Naive B cell (primary cell): ENCODE measurements around the gene TAX1BP3. TPM values are rescaled to one million over a fixed set of nuclear protein-coding genes. Genes with fewer than 3 reads are reported as not detected.
A peak's percentile ranks its signal among the peaks of the same experiment; 100 is the strongest.
"Not testable (repeated sequence)": the region's sequence is repeated elsewhere in the genome, so short reads cannot be mapped to it uniquely, and the experiment has no call there.

Experiments used
- ATAC-seq, 2 donors: fragments of 150-1000 bp; cut with Tn5 transposase; 2 replicates each; pipeline ENCODE4 v1.10.0; 2021; ENCODE audit warnings: low read depth in 2 of 2, mild to moderate bottlenecking in 2 of 2, moderate library complexity in 2 of 2
- DNase-seq: peaks from one replicate; pipeline ENCODE4 v3.0.0; 2022
- H3K27ac Mint-ChIP-seq, 6 donors: one replicate each; pipeline ENCODE4 v1.8.0; 2020 to 2022; ENCODE audit warnings: mild to moderate bottlenecking in 6 of 6, mixed read lengths in 6 of 6, moderate library complexity in 5 of 6, inconsistent platforms in 2 of 6
- H3K27me3 Mint-ChIP-seq, 3 donors: one replicate each; pipeline ENCODE4 v1.8.0; 2021 to 2022; ENCODE audit warnings: mixed read lengths in 3 of 3, mild to moderate bottlenecking in 1 of 3
- H3K36me3 Mint-ChIP-seq, 2 donors: one replicate each; pipeline ENCODE4 v1.8.0; 2020 to 2022; ENCODE audit warnings: mixed read lengths in 2 of 2, inconsistent platforms in 1 of 2, mild to moderate bottlenecking in 1 of 2
- H3K4me1 Mint-ChIP-seq, 3 donors: one replicate each; pipeline ENCODE4 v1.8.0; 2020 to 2022; ENCODE audit warnings: mixed read lengths in 3 of 3, inconsistent platforms in 1 of 3, mild to moderate bottlenecking in 1 of 3, moderate library complexity in 1 of 3
- H3K4me3 Mint-ChIP-seq, 8 donors: one replicate each; pipeline ENCODE4 v1.8.0; 2020 to 2022; ENCODE audit warnings: mild to moderate bottlenecking in 8 of 8, mixed read lengths in 8 of 8, moderate library complexity in 8 of 8, inconsistent platforms in 2 of 8
- H3K9me3 Mint-ChIP-seq, 7 donors: one replicate each; pipeline ENCODE4 v1.8.0; 2020 to 2022; ENCODE audit warnings: mixed read lengths in 7 of 7, mild to moderate bottlenecking in 5 of 7, inconsistent platforms in 2 of 7, moderate library complexity in 1 of 7
- polyA plus RNA-seq, 6 donors: library from polyadenylated mRNA; unstranded; fragments of 300-500 nt; fragmentation: Illumina TruSeq; gene quantifications; one replicate each; pipeline ENCODE4 v1.2.3, GENCODE V29; 2021; ENCODE audit warnings: low read depth in 6 of 6

The TAX1BP3 gene, protein sequence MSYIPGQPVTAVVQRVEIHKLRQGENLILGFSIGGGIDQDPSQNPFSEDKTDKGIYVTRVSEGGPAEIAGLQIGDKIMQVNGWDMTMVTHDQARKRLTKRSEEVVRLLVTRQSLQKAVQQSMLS
- 10 to 100 TPM; 37.1 to 56.5 (median 45.1) TPM for polyA plus RNA-seq

DNA sequence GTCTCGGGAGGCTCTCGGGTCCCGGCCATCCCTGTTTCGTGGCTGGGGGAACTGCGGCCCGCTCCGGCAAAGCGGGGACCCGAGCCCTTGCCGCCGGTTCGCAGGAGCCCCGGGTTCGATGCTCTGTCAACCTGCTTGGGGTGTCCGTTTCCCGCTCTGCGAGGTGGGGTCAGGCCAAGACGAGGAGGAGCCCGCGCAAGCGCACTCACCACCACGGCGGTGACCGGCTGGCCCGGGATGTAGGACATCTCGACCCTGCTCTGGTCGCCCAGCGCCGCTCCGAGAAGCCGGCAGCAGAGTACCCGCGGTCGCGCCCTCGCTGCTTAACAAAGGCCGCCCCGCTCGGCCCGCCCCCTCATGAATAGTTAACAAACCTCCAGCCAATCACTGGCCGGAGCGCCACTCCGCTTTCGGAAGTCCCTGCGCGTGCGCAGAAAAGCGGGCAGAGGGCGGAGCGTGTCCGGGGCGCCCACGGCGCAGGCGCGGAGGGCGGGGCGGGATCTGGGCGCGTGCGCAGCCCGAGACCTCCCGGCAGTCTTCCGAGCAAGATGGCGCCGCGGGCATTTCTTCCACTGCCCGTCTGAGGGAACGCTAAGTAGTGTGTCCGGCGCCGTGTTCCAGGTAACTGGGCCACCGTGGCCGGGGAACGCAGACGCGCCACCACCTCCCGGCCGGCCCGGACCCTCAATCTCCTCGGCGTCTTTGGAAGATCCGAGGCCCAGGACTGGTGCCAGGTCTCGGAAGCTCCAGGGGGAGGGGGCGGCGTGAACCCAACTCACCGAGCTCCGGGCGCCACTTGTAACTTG is at the start of gene TAX1BP3, which contains the start of gene EMC6:
Gene TAX1BP3, minus strand, starts transcription at position 300 of the 806 bp plus-strand sequence. Its CDS starts 52 bp downstream, at position 248.
Gene EMC6, plus strand, starts transcription at position 534 of the 806 bp plus-strand sequence. CDS start 335 bp downstream, outside the sequence.
- no peaks in the 10 kb centered on the region for H3K9me3 Mint-ChIP-seq
- peak; percentile 100 for DNase-seq
- peak; percentile 92 to 95 for ATAC-seq
- H3K27me3 Mint-ChIP-seq, result no peaks in the 10 kb centered on the region
- peak within 1 kb of the TSS; percentile 84 to 96 (median 93) for H3K27ac Mint-ChIP-seq
- no peaks in the 10 kb centered on the region for H3K36me3 Mint-ChIP-seq
- H3K4me1 Mint-ChIP-seq, result peaks cover 20 to 41% (median 40%) of the 10 kb centered on the region in 3 donors
- H3K4me3 Mint-ChIP-seq, result peak within 1 kb of the TSS; percentile 91 to 98 (median 94)

DNA sequence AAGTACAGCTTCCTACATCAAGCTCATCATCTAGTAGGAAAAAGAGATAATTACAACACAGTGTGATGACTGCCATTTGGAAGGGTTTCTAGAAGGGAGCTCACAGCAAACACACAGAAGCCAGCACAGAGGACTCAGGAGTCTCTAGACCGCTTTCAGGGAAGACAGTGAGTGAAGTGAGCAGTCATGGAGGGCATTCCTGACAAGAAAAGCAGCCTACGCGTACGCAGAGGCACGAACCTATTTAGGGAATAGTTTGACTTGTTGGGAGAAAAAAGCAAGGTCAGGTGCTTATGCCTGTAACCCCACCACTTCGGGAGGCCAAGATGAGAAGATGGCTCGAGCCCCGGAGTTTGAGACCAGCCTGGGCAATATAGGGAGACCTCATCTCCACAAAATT is 46.9 kb upstream of the TAX1BP3 start:
- Mint-ChIP-seq H3K9me3 (no peaks in the 10 kb centered on the region), H3K4me3 (peak overlapping the region in 3 of 8 donors; percentile 14 to 59 (median 40)), H3K4me1 (peaks cover 40 to 69% (median 67%) of the 10 kb centered on the region in 3 donors), H3K36me3 (peaks cover 14 to 30% of the 10 kb centered on the region in 2 donors), H3K27ac (peak overlapping the region in 1 of 6 donors; percentile 28), H3K27me3 (no peaks in the 10 kb centered on the region)
- no peak for DNase-seq
- ATAC-seq, result no peak

DNA sequence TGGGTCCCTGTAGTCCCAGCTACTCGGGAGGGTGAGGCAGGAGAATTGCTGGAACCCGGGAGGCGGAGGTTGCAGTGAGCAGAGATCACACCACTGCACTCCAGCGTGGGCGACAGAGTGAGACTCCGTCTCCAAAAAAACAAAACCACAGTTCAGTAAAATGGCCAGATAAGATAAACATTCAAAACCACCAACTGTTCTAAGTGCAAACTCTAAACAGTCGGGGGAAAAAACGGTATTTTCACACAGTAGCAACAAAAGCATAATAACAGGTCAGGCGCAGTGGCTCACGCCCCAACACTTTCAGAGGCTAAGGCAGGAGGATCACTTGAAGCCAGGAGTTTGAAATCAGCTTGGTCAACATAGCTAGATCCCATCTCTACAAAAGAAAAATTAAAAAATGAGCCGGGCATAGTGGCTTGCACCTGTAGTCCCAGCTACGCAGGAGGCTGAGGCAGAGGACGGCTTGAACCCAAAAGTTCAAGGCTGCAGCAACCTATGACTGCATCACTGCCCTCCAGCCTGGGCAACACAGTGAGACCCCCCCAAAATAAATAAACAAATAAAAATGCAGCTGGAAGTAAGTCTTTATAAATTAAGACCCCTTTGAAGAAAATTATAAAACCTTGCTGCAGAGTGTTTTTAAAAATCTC is 44.6 kb upstream of the TAX1BP3 start:
- peak overlapping the region; percentile 15 to 84 (median 60) for H3K4me3 Mint-ChIP-seq
- H3K36me3 Mint-ChIP-seq, result peaks cover 14 to 23% of the 10 kb centered on the region in 2 donors
- no peaks in the 10 kb centered on the region for H3K9me3 Mint-ChIP-seq
- peaks cover 44 to 73% (median 72%) of the 10 kb centered on the region in 3 donors for H3K4me1 Mint-ChIP-seq
- ATAC-seq (no peak), DNase-seq (no peak)
- peak overlapping the region in 4 of 6 donors; percentile 71 to 97 (median 86) for H3K27ac Mint-ChIP-seq
- no peaks in the 10 kb centered on the region for H3K27me3 Mint-ChIP-seq

DNA sequence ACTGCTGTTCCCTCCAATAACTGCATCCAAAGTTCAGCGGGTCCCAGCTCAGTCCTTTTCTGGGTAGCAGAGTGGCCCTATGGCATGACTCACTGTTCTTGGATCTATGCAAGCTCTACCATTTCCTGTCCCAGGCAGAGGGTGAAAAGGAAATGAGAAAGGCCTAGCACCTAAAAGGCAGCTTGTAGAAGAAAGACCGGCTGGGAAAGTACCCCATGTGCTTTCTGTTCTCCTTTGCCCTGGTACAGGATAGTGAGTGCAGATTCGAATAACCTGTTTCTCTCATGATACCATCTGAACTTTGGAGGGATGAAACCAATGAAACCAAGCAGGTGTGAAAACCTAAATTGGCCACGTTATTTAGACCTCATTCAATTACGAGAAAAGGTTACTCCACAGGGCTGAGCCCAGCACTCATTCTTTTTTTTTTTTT is 42.6 kb upstream of the TAX1BP3 start:
- peaks cover 5 to 9% of the 10 kb centered on the region in 2 donors for H3K36me3 Mint-ChIP-seq

DNA sequence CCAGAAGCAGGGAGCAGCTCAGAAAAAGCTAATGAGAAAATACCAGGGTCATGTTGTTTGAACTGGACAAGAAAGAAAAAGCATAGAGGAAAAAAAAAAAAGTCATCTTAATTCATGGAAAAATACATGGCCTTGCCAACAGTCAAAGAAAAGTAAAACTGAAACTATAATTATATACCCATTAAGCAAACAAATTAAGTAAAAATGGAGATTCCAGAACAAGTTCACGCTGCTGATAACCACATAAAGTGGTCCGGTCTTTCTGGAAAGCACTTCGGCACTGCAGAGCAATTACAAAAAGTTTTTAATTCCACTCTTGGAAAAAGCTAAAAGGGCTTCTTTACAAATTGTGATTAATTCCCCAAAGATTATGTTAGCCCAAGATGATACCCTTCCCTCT is 40.0 kb upstream of the TAX1BP3 start:
- no peak for DNase-seq
- Mint-ChIP-seq H3K27me3 (no peaks in the 10 kb centered on the region), H3K4me3 (peak overlapping the region in 6 of 8 donors; percentile 15 to 73 (median 44)), H3K4me1 (peaks cover 39 to 80% (median 61%) of the 10 kb centered on the region in 3 donors), H3K9me3 (no peaks in the 10 kb centered on the region), H3K36me3 (no peaks in the 10 kb centered on the region), H3K27ac (peak overlapping the region in 1 of 6 donors; percentile 53)
- no peak for ATAC-seq

More for the DNA sequence above, 42.6 kb upstream of the TAX1BP3 start:
- Mint-ChIP-seq H3K4me3 (peak overlapping the region; percentile 70 to 91 (median 89)), H3K4me1 (peaks cover 41 to 67% (median 54%) of the 10 kb centered on the region in 3 donors), H3K27me3 (no peaks in the 10 kb centered on the region), H3K9me3 (no peaks in the 10 kb centered on the region), H3K27ac (peak overlapping the region; percentile 86 to 99 (median 94))
- ATAC-seq (peak; percentile 94), DNase-seq (peak; percentile 91)

DNA sequence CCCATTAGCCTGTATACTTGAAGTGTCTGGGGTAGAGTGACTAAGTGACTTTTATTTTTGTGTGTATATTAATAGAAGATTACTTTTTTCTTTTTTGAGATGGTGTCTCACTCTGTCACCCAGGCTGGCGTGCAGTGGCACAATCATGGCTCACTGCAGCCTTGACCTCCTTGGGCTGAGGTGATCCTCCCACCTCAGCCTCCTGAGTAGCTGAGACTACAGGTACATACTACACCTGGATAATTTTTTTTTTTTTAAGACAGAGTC is 37.3 kb upstream of the TAX1BP3 start:
- ATAC-seq, H3K36me3 Mint-ChIP-seq, H3K27me3 Mint-ChIP-seq, DNase-seq, H3K27ac Mint-ChIP-seq, H3K9me3 Mint-ChIP-seq: not testable (repeated sequence)
- Mint-ChIP-seq H3K4me1 (peaks cover 25 to 75% (median 48%) of the 10 kb centered on the region in 3 donors), H3K4me3 (peak overlapping the region in 1 of 8 donors; percentile 30)

DNA sequence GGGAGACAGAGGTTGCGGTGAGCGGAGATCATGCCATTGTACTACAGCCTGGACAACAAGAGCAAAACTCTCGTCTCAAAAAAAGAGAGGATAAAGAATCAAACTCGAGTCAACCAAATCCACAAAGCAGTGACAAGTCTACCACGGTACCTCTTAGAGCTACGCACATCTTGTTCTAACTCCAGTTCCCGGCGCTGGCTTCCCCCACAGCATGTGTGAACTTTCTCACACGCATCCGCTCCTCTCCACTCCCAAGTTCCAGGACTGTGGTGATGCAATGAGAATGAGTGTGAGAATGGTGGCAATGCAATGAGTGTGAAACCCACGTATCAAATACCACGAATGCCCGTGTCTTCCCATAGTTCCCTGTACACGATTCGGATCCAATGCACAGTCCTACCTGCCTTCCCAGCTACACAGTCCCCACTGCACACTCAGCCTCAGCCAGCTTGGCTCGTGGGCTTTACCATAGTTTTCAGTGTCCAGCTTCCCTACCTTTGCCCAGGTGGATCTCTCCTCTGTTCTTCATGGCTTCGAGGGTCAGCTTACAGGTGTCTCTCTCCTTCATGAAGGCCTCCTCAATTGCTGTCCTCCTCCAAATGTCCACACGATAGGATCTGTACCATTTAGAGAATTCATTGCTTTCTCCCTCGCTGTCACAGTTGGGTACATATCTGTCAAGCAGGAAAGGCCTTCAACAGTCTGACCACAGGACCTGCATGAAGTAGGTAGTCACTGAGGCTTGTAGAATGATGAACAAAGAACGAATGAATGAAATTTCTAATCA is 36.7 kb upstream of the TAX1BP3 start:
- Mint-ChIP-seq H3K27me3 (no peaks in the 10 kb centered on the region), H3K9me3 (peaks cover 0 to 5% (median 0%) of the 10 kb centered on the region in 7 donors), H3K4me3 (peak overlapping the region in 1 of 8 donors; percentile 30), H3K4me1 (peaks cover 24 to 73% (median 48%) of the 10 kb centered on the region in 3 donors), H3K36me3 (peaks cover 0 to 4% of the 10 kb centered on the region in 2 donors), H3K27ac (peak overlapping the region in 3 of 6 donors; percentile 53 to 66 (median 57))
- DNase-seq (no peak), ATAC-seq (no peak)

DNA sequence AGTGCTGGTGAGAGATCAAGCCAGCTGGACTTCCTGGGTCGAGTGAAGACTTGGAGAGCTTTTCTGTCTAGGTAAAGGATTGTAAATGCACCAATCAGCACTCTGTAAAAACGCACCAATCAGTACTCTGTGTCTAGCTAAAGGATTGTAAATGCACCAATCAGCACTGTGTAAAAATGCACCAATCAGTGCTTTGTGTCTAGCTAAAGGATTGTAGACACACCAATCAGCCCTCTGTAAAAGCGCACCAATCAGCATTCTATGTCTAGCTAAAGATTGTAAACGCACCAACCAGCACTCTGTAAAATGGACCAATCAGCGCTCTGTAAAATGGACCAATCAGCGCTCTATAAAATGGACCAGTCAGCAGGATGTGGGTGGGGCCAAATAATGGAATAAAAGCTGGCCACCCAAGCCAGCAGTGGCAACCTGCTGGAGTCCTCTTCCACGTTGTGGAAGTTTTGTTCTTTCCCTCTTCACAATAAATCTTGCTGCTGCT is 33.7 kb upstream of the TAX1BP3 start:
- not testable (repeated sequence) for DNase-seq, H3K9me3 Mint-ChIP-seq, H3K27ac Mint-ChIP-seq, ATAC-seq, H3K27me3 Mint-ChIP-seq, H3K36me3 Mint-ChIP-seq
- Mint-ChIP-seq H3K4me1 (peaks cover 12 to 75% (median 61%) of the 10 kb centered on the region in 3 donors), H3K4me3 (peak overlapping the region in 1 of 8 donors; percentile 70)

DNA sequence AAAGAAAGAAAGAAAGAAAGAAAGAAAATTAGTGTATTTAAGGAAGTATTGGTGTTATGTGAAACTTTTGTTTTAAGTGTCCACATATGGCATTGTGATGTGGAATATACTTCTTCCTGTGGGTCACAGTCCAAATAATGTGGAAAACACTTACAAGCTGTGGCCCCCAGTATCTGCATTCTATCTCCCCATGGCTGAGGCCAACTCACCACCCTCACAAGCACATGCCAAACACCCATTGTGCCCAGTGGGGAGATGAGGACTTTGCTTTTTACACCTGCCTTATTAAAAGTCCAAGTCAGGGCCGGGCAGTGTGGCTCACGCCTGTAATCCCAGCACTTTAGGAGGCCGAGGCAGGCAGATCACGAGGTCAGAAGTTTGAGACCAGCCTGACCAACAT is 31.6 kb upstream of the TAX1BP3 start:
- Mint-ChIP-seq H3K9me3 (peaks cover 0 to 7% (median 0%) of the 10 kb centered on the region in 7 donors), H3K36me3 (peaks cover 4 to 8% of the 10 kb centered on the region in 2 donors), H3K27ac (no peak overlapping the region), H3K4me1 (peaks cover 10 to 68% (median 63%) of the 10 kb centered on the region in 3 donors), H3K4me3 (no peak overlapping the region), H3K27me3 (no peaks in the 10 kb centered on the region)
- ATAC-seq (no peak), DNase-seq (no peak)

DNA sequence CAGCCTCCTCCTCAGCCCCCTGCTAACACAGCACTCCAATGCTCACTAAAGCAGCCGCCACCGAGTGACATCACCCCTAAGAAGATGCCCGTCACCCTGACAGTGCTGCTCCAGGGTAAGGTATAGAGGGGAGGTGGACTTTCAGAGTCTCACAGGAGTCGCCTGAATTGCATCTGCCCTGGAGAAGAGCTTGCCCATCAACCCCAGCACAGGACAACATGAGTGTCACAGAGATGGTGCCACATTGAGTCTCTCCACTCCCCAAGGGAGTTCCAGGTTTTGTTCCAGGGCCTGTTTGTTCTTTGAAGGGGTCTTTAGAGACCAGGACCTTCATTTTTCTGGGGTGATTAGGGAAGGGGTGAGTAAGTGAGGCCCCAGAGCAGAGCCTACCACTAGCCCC is 29.8 kb upstream of the TAX1BP3 start:
- Mint-ChIP-seq H3K9me3 (peaks cover 0 to 7% (median 0%) of the 10 kb centered on the region in 7 donors), H3K4me1 (peaks cover 21 to 66% (median 64%) of the 10 kb centered on the region in 3 donors), H3K27ac (peak overlapping the region in 1 of 6 donors; percentile 69), H3K36me3 (peaks cover 8 to 15% of the 10 kb centered on the region in 2 donors), H3K4me3 (peak overlapping the region in 6 of 8 donors; percentile 9 to 98 (median 82)), H3K27me3 (no peaks in the 10 kb centered on the region)
- DNase-seq (no peak), ATAC-seq (no peak)

DNA sequence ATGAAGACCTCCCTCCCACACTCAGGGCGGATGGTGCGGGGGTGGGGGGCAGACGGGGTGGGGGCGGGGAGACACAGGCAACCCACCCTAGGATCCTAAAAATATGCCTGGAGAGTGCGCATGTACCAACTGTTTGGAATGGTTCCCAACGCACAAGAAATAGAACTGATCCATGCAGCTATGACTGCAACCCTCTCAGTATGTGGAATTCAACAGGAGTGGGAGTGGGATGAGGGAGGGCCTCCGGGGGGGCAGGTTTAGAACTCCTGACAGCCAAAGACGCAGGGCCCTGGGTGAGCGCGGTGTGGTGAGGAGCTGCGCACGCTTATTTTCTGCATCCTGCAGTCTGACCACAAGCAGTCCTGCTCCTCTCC is 28.7 kb upstream of the TAX1BP3 start:
- H3K9me3 Mint-ChIP-seq, result peaks cover 0 to 2% (median 0%) of the 10 kb centered on the region in 7 donors
- no peak for ATAC-seq
- DNase-seq, result no peak
- H3K4me1 Mint-ChIP-seq, result peaks cover 22 to 65% (median 64%) of the 10 kb centered on the region in 3 donors
- peak overlapping the region in 2 of 6 donors; percentile 47 to 95 for H3K27ac Mint-ChIP-seq
- H3K4me3 Mint-ChIP-seq, result peak overlapping the region; percentile 80 to 100 (median 98)
- peaks cover 3 to 15% of the 10 kb centered on the region in 2 donors for H3K36me3 Mint-ChIP-seq
- no peaks in the 10 kb centered on the region for H3K27me3 Mint-ChIP-seq

DNA sequence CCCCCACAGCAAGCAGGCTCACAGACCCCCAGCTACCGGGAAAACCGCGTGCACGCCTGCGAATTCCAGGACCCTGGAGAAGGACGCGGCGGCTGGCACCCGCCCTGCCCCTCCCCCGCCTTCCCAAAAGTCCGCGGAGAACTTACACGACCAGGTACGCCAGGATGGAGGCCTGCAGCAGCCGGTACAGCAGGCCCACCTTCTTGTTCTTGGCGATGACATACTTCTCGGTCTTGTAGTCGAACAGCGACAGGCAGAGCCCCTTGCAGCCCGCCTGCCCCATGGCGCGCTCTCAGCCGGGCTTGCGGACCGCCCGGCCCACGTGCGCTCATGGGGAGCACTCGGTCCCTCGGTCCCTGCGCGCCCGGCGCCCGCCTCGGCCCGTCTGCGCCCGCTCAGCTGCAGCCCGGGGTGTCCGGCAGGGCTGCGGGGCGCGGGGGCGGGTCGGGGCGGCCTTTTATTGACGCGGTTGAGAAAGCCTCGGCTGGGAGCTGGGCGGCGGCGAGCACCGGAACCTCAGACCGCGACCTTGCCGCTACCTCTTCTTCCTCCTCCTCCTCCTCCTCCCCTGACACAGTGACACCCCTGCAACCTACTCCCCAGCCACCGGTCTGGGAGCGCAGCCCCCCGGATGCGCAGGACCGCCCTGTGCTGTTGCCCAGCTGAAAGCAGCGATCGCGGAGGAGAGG is 27.5 kb upstream of the TAX1BP3 start, which contains the start of gene P2RX5:
Gene P2RX5, minus strand, starts transcription at position 433 of the 689 bp plus-strand sequence. Its CDS starts 150 bp downstream, at position 283.
- Mint-ChIP-seq H3K27me3 (no peaks in the 10 kb centered on the region), H3K9me3 (peaks cover 0 to 2% (median 0%) of the 10 kb centered on the region in 7 donors), H3K4me1 (peaks cover 26 to 74% (median 68%) of the 10 kb centered on the region in 3 donors), H3K36me3 (peaks cover 3 to 15% of the 10 kb centered on the region in 2 donors), H3K27ac (peak within 1 kb of the TSS; percentile 95 to 99 (median 99)), H3K4me3 (peak within 1 kb of the TSS; percentile 95 to 100 (median 99))
- ATAC-seq, result peak; percentile 55 to 61
- peak; percentile 69 for DNase-seq
